Measurements from ENCODE around the gene IL36A. TPM values are rescaled to one million over a fixed set of nuclear protein-coding genes. Genes with fewer than 3 reads are reported as not detected.

Gene IL36A
- total RNA-seq, 1 donor from 2014 or later: not detected

DNA sequence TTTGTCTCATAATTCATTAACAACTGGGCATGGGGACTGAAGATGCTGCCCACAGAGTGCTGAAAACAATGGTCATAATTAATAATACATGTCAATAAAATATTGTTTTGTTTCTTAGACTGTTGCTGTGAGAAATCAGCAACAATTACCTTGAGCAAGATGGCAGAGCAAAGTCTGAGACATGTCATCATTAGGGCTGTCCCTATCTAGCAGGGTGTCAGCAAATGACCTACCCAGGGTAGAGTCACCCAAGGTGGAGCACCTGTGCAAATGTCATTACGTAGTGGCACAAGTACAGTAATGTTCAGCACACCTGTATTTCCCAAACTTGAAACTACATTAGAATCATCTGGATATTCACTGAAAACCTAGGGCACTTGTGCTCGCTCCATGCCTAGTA lies 10.6 kb upstream of the IL36A start:
- peaks cover 4% of the 10 kb centered on the region for H3K36me3 Mint-ChIP-seq (ENCODE audit: low read depth)
- no peak overlapping the region for H3K27ac Mint-ChIP-seq (ENCODE audit: unreplicated experiment)
- TF ChIP-seq, protein P1, sequence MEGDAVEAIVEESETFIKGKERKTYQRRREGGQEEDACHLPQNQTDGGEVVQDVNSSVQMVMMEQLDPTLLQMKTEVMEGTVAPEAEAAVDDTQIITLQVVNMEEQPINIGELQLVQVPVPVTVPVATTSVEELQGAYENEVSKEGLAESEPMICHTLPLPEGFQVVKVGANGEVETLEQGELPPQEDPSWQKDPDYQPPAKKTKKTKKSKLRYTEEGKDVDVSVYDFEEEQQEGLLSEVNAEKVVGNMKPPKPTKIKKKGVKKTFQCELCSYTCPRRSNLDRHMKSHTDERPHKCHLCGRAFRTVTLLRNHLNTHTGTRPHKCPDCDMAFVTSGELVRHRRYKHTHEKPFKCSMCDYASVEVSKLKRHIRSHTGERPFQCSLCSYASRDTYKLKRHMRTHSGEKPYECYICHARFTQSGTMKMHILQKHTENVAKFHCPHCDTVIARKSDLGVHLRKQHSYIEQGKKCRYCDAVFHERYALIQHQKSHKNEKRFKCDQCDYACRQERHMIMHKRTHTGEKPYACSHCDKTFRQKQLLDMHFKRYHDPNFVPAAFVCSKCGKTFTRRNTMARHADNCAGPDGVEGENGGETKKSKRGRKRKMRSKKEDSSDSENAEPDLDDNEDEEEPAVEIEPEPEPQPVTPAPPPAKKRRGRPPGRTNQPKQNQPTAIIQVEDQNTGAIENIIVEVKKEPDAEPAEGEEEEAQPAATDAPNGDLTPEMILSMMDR (IDR thresholded peaks at IDR 0.05): no peak
- H3K4me1 Mint-ChIP-seq (ENCODE audit: low read depth): no peaks in the 10 kb centered on the region
- peaks cover 27% of the 10 kb centered on the region for H3K9me3 Mint-ChIP-seq (ENCODE audit: low read depth)
- no peak for DNase-seq (ENCODE audit: low spot score)
- peaks cover 33% of the 10 kb centered on the region for H3K27me3 Mint-ChIP-seq (ENCODE audit: low read depth)
- H3K4me3 Mint-ChIP-seq (ENCODE audit: unreplicated experiment): no peak overlapping the region

DNA sequence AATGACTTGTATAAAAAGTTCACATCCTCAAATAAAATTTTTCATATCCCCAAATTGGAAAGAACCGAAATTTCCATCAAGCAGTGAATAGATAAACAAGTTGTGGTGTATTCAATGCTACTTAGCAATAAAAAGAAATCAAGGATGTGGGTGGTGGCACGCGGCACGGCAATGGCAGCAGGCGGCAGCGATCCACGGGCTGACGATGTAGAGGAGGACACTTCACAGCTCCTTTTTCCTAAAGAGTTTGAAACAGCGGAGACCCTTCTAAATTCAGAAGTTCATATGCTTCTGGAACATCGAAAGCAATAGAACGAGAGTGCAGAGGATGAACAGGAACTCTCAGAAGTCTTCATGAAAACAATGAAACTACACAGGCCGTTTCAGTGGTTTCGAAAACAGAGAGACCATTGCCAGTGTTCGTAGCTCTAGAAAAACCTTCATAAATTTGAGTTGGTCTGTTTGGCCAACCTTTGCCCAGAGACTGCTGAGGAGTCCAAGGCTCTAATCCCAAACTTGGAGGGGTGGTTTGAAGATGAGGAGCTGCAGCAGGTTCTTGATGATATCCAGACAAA lies 9.8 kb upstream of the IL36A start:
- H3K36me3 Mint-ChIP-seq (ENCODE audit: low read depth): peaks cover 4% of the 10 kb centered on the region

DNA sequence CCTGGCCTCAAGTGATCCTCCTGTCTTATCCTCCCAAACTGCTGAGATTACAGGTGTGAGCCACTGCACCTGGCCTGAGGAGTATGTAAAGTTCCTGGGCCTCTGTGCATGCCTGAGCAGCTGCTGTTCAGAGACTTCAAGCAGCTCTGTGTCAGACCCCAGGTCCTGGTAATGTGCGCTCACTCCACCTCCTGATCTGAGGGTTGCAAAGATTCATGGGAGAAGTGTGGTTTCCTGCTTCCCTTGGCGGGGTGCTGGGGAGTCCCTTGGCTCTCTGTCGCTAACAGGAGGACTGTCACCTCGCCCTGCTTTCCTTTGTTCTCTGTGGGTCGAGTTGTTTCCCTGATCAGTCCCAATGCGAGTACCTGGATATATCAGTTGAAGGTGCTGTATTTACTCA lies 8.6 kb upstream of the IL36A start:
- TF ChIP-seq, protein P1 (IDR thresholded peaks at IDR 0.05): no peak
- Mint-ChIP-seq H3K4me3 (ENCODE audit: unreplicated experiment) (no peak overlapping the region), H3K36me3 (ENCODE audit: low read depth) (peaks cover 4% of the 10 kb centered on the region), H3K9me3 (ENCODE audit: low read depth) (peaks cover 28% of the 10 kb centered on the region), H3K4me1 (ENCODE audit: low read depth) (no peaks in the 10 kb centered on the region), H3K27ac (ENCODE audit: unreplicated experiment) (no peak overlapping the region), H3K27me3 (ENCODE audit: low read depth) (peaks cover 29% of the 10 kb centered on the region)
- no peak for DNase-seq (ENCODE audit: low spot score)

More for the DNA sequence above, 9.8 kb upstream of the IL36A start:
- Mint-ChIP-seq H3K27ac (ENCODE audit: unreplicated experiment) (no peak overlapping the region), H3K9me3 (ENCODE audit: low read depth) (peaks cover 26% of the 10 kb centered on the region), H3K4me3 (ENCODE audit: unreplicated experiment) (no peak overlapping the region), H3K4me1 (ENCODE audit: low read depth) (no peaks in the 10 kb centered on the region), H3K27me3 (ENCODE audit: low read depth) (peaks cover 30% of the 10 kb centered on the region)
- DNase-seq (ENCODE audit: low spot score): no peak
- TF ChIP-seq, protein P1 (IDR thresholded peaks at IDR 0.05): no peak

DNA sequence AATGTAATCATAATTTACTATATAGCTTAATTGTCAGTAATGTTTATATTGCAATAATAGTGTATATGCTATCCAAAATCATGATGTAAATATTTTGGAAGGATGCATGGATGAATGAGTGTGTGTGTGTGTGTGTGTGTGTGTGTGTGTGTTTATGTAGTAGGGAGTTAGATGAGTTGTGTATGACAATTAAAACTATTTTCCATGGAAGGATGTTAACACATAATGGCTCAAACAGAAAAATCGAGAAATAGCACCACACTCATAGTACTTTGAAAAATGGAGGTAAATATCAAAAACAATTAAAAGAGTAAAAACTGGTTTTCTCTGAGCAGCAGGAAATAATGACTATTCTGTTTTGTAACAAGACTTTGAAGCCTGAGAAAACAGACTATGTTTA lies 8.1 kb upstream of the IL36A start:
- no peak overlapping the region for H3K27ac Mint-ChIP-seq (ENCODE audit: unreplicated experiment)
- TF ChIP-seq, protein P1 (IDR thresholded peaks at IDR 0.05): no peak
- no peak overlapping the region for H3K4me3 Mint-ChIP-seq (ENCODE audit: unreplicated experiment)
- DNase-seq (ENCODE audit: low spot score): no peak
- H3K4me1 Mint-ChIP-seq (ENCODE audit: low read depth): no peaks in the 10 kb centered on the region
- H3K9me3 Mint-ChIP-seq (ENCODE audit: low read depth): peaks cover 28% of the 10 kb centered on the region
- H3K36me3 Mint-ChIP-seq (ENCODE audit: low read depth): peaks cover 3% of the 10 kb centered on the region
- peaks cover 25% of the 10 kb centered on the region for H3K27me3 Mint-ChIP-seq (ENCODE audit: low read depth)

DNA sequence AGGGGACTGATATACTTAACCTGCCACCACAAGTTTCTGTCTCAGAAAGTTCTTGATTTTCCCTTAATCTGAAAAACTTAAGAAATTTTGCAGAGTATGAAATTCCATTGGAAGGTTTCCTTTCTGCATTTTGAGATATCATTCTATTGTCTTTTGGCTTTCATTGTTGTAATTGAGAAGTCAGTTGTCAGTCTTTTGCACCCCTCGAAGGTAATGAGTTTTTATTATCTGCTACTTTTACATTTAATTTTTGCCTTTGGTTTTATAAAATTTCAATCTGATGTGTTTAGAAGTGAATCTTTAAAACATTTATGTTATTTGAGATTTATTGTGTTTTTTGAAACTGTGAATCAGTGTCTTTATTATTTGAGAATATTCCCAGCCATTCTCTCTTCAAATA lies 4.8 kb upstream of the IL36A start:
- Mint-ChIP-seq H3K9me3 (ENCODE audit: low read depth) (peaks cover 21% of the 10 kb centered on the region), H3K36me3 (ENCODE audit: low read depth) (no peaks in the 10 kb centered on the region), H3K4me3 (ENCODE audit: unreplicated experiment) (no peak overlapping the region), H3K4me1 (ENCODE audit: low read depth) (no peaks in the 10 kb centered on the region), H3K27me3 (ENCODE audit: low read depth) (peaks cover 10% of the 10 kb centered on the region), H3K27ac (ENCODE audit: unreplicated experiment) (no peak overlapping the region)
- TF ChIP-seq, protein P1 (IDR thresholded peaks at IDR 0.05): no peak
- DNase-seq (ENCODE audit: low spot score): no peak
